GM12891 (cell line): ENCODE results near the gene CSNK1G3.
A peak's percentile ranks its signal among the peaks of the same experiment; 100 is the strongest.

Experiments
- DNase-seq: peaks from one replicate; pipeline ENCODE4 v3.0.0; 2011; ENCODE audit warnings: low spot score; ENCODE audit not compliant: insufficient read length
- FAIRE-seq: peaks from 2 replicates; lab custom pipeline; 2011; peaks lifted over from hg19 to GRCh38; lab: Jason Lieb, UNC
- PAX5 ChIP-seq: IDR thresholded peaks from 2 replicates; pipeline ENCODE4 v1.6.1; 2011; ENCODE audit warnings: low read length, moderate library complexity, mild to moderate bottlenecking; ENCODE audit not compliant: insufficient read depth, severe bottlenecking
- POLR2A ChIP-seq: IDR thresholded peaks from 2 replicates; pipeline ENCODE4 v1.6.1; 2011; ENCODE audit warnings: low read depth, low read length, control low read depth
- POLR2AphosphoS5 ChIP-seq: IDR thresholded peaks from 2 replicates; pipeline ENCODE4 v1.6.1; 2011; ENCODE audit warnings: low read depth, low read length, control low read depth
- POU2F2 ChIP-seq: IDR thresholded peaks from 2 replicates; pipeline ENCODE4 v1.6.1; 2011; ENCODE audit warnings: low read depth, mild to moderate bottlenecking, control low read depth, low read length, moderate library complexity
- SPI1 ChIP-seq: IDR thresholded peaks from 2 replicates; pipeline ENCODE4 v1.6.1; 2011; ENCODE audit warnings: low read depth, low read length, control low read depth
- TAF1 ChIP-seq: IDR thresholded peaks from 2 replicates; pipeline ENCODE4 v1.6.1; 2011; ENCODE audit warnings: low read depth, low read length, control low read depth

Gene CSNK1G3

DNA sequence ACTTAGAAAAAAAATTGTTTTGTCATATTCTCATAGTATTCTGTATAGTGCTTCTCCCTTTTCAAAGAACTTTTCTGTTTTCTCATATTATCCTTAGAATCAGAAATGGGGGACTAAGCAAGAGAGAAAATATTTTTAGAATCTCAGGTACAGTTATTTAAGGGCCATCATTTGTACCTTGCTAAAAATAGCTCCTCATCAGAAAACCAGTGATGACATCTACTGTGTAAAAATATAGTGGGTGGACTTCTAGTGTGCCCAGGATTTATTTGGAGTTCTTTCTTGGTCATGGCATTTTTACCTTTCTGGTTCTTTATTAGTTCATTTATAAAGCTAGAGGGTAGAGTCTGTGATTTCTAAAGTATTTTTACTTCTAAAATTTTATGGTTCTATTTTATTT is 82.5 kb downstream of the CSNK1G3 start:
- no peak for FAIRE-seq
- DNase-seq, result no peak
- TF ChIP-seq POU2F2, result no peak
- no peak for TF ChIP-seq SPI1
- no peak for TF ChIP-seq PAX5
- TF ChIP-seq POLR2AphosphoS5, result no peak
- TF ChIP-seq TAF1, result no peak
- no peak for TF ChIP-seq POLR2A

- DNase-seq (no peak), FAIRE-seq (no peak)
- no peak for TF ChIP-seq POLR2A
- no peak for TF ChIP-seq POLR2AphosphoS5
- TF ChIP-seq TAF1, result no peak
- TF ChIP-seq SPI1, result no peak
- no peak for TF ChIP-seq POU2F2
- TF ChIP-seq PAX5, result no peak
Measured at GRCh38 chr5:123597018-123597417, 85.0 kb downstream of the CSNK1G3 start.

- FAIRE-seq, result peak; percentile 48
- DNase-seq, result no peak
- TF ChIP-seq POU2F2, result no peak
- TF ChIP-seq SPI1, result 0 out of 2 replicates have a peak, but pooled peaks have one; percentile 4
Measured at GRCh38 chr5:123598028-123598689, 86.2 kb downstream of the CSNK1G3 start.

- DNase-seq (no peak), FAIRE-seq (no peak)
- TF ChIP-seq SPI1, result no peak
- no peak for TF ChIP-seq POLR2A
- no peak for TF ChIP-seq POU2F2
- no peak for TF ChIP-seq POLR2AphosphoS5
- no peak for TF ChIP-seq TAF1
- no peak for TF ChIP-seq PAX5
Measured at GRCh38 chr5:123599171-123599570, 87.2 kb downstream of the CSNK1G3 start.

- FAIRE-seq (no peak), DNase-seq (no peak)
- no peak for TF ChIP-seq TAF1
- no peak for TF ChIP-seq POLR2A
- no peak for TF ChIP-seq POLR2AphosphoS5
- TF ChIP-seq PAX5, result no peak
- no peak for TF ChIP-seq POU2F2
- no peak for TF ChIP-seq SPI1
Measured at GRCh38 chr5:123601610-123602009, 89.6 kb downstream of the CSNK1G3 start.

- FAIRE-seq (no peak), DNase-seq (no peak)
- TF ChIP-seq TAF1, result no peak
- TF ChIP-seq POU2F2, result no peak
- TF ChIP-seq PAX5, result no peak
- 0 out of 2 replicates have a peak, but pooled peaks have one; percentile 13 for TF ChIP-seq SPI1
- TF ChIP-seq POLR2A, result no peak
Measured at GRCh38 chr5:123605822-123606221, 93.8 kb downstream of the CSNK1G3 start.

DNA sequence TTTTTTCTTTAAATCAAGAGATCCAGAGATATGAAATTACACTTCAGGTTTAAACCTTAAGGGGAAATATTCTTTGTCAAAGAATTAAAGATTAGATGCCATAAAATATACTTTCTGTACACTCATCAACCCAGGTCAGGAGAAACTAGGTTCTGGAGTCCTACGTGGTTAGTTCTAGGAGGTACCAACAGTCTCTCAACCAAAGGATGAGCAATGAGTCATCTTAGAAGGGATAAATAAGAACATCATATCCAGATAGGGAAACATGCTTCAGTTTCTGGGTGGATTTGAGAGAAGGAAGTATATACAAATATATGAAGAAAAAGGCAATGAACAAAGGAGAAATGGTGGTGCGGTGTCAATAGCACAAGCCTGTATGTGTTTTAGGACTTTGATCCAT is 98.2 kb downstream of the CSNK1G3 start:
- no peak for FAIRE-seq
- TF ChIP-seq POLR2A (no peak), PAX5 (no peak), TAF1 (no peak), POLR2AphosphoS5 (no peak), SPI1 (no peak), POU2F2 (no peak)
- DNase-seq, result no peak

GRCh38 chr5:123610665-123611405 is 98.9 kb downstream of the CSNK1G3 start:
- TF ChIP-seq POU2F2, result no peak
- TF ChIP-seq POLR2A, result no peak
- TF ChIP-seq SPI1, result no peak
- no peak for TF ChIP-seq PAX5
- TF ChIP-seq POLR2AphosphoS5, result no peak
- TF ChIP-seq TAF1, result no peak
- DNase-seq (no peak), FAIRE-seq (peak; percentile 78)

- TF ChIP-seq POLR2A (no peak), PAX5 (no peak)
- FAIRE-seq (no peak), DNase-seq (no peak)
Measured at GRCh38 chr5:123611406-123611709, 99.4 kb downstream of the CSNK1G3 start.

GRCh38 chr5:123617561-123617960 is 105.6 kb downstream of the CSNK1G3 start:
- TF ChIP-seq POLR2AphosphoS5, result no peak
- TF ChIP-seq PAX5, result no peak
- no peak for TF ChIP-seq SPI1
- no peak for TF ChIP-seq POLR2A
- TF ChIP-seq POU2F2, result no peak
- no peak for TF ChIP-seq TAF1
- DNase-seq (no peak), FAIRE-seq (no peak)
